Keratinocyte (primary cell): ENCODE results near the gene PARVA.

Experiments used
- CTCF ChIP-seq, 3 experiments: IDR thresholded peaks in 1 of 3; conservative IDR thresholded peaks in 1 of 3; optimal IDR thresholded peaks in 1 of 3; 2 replicates in 2 of 3; 3 replicates in 1 of 3; pipeline versions ENCODE3 to v1.5.1; 2011; ENCODE audit warnings: low read length in 3 of 3, mild to moderate bottlenecking in 3 of 3, moderate library complexity in 2 of 3, control low read depth in 1 of 3, inconsistent platforms in 1 of 3; ENCODE audit not compliant: insufficient read depth in 2 of 3; ENCODE audit errors: extremely low read depth in 1 of 3
- EZH2 ChIP-seq: IDR thresholded peaks from one replicate; pipeline ENCODE4 v1.6.1; 2012; ENCODE audit warnings: inconsistent platforms, mild to moderate bottlenecking, low read length, moderate library complexity

GRCh38 chr11:12440565-12440964, 63.2 kb downstream of the PARVA start:
- no peak for TF ChIP-seq CTCF (optimal IDR thresholded peaks at IDR 0.05 in 1 of 3, IDR thresholded peaks at IDR 0.05 in 1 of 3, conservative IDR thresholded peaks at IDR 0.05 in 1 of 3; ENCODE audit: extremely low read depth in 1 of 3, insufficient read depth in 2 of 3, low read length in 3 of 3)
- no peak for TF ChIP-seq EZH2
